Suprapubic skin (tissue), 4 donors: Measurements from ENCODE around the gene PIK3R4.

Experiments used
- POLR2A ChIP-seq, 2 donors: fragments of 450-650 bp; IDR thresholded peaks; one replicate each; pipeline ENCODE4 v1.6.1; 2017; ENCODE audit warnings: antibody characterized with exemption in 2 of 2, mild to moderate bottlenecking in 2 of 2, moderate library complexity in 2 of 2
- POLR2AphosphoS5 ChIP-seq, 3 donors: sonication (generic); formaldehyde crosslinking; IDR thresholded peaks; one replicate each; pipeline ENCODE4 v1.6.1; 2017; ENCODE audit warnings: antibody characterized with exemption in 3 of 3
- TF ChIP-seq, protein P1 (sequence below), 2 donors: fragments of 200-600 bp in 1 of 2; fragments of 450-650 bp in 1 of 2; sonication (generic) in 1 of 2; IDR thresholded peaks; one replicate each; pipeline ENCODE4 v1.5.1; 2016 to 2019; ENCODE audit warnings: antibody characterized with exemption in 2 of 2, mild to moderate bottlenecking in 1 of 2, moderate library complexity in 1 of 2

GRCh38 chr3:130757611-130758150 lies 11.1 kb upstream of the PIK3R4 start:
- TF ChIP-seq, protein P1, sequence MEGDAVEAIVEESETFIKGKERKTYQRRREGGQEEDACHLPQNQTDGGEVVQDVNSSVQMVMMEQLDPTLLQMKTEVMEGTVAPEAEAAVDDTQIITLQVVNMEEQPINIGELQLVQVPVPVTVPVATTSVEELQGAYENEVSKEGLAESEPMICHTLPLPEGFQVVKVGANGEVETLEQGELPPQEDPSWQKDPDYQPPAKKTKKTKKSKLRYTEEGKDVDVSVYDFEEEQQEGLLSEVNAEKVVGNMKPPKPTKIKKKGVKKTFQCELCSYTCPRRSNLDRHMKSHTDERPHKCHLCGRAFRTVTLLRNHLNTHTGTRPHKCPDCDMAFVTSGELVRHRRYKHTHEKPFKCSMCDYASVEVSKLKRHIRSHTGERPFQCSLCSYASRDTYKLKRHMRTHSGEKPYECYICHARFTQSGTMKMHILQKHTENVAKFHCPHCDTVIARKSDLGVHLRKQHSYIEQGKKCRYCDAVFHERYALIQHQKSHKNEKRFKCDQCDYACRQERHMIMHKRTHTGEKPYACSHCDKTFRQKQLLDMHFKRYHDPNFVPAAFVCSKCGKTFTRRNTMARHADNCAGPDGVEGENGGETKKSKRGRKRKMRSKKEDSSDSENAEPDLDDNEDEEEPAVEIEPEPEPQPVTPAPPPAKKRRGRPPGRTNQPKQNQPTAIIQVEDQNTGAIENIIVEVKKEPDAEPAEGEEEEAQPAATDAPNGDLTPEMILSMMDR (IDR thresholded peaks at IDR 0.05): no peak
- TF ChIP-seq POLR2A (IDR thresholded peaks at IDR 0.05) (no peak), POLR2AphosphoS5 (IDR thresholded peaks at IDR 0.05) (no peak)
